Heart right ventricle (tissue), 16 donors: ENCODE data around the gene PLEK2. TPM values are rescaled to one million over a fixed set of nuclear protein-coding genes. Genes with fewer than 3 reads are reported as not detected.
"Not testable (repeated sequence)": the region's sequence is repeated elsewhere in the genome, so short reads cannot be mapped to it uniquely, and the experiment has no call there.

Experiments
- ATAC-seq, 8 donors: fragments of 200-7000 bp; cut with Tn5 transposase; one replicate each; pipeline ENCODE4 v1.9.1; 2020; ENCODE audit warnings: mild to moderate bottlenecking in 8 of 8, moderate library complexity in 8 of 8, moderate number of reproducible peaks in 1 of 8
- DNase-seq, 2 donors: peaks; one replicate each; pipeline ENCODE4 v3.0.0-alpha.2; 2020
- H3K27ac ChIP-seq, 10 donors: fragments of 200-600 bp; sonication (generic) in 2 of 10; one replicate each; pipeline versions ENCODE4 v1.5.0 to v1.8.0; 2020 to 2022; ENCODE audit warnings: mild to moderate bottlenecking in 3 of 10
- H3K27me3 ChIP-seq, 7 donors: fragments of 200-600 bp; one replicate each; pipeline ENCODE4 v1.8.0; 2021 to 2022; ENCODE audit warnings: mild to moderate bottlenecking in 2 of 7
- H3K36me3 ChIP-seq, 9 donors: fragments of 200-600 bp; sonication (generic) in 1 of 9; one replicate each; pipeline versions ENCODE4 v1.5.0 to v1.8.0; 2020 to 2022; ENCODE audit warnings: mild to moderate bottlenecking in 2 of 9
- H3K4me1 ChIP-seq, 9 donors: fragments of 200-600 bp; sonication (generic) in 1 of 9; one replicate each; pipeline versions ENCODE4 v1.5.0 to v1.8.0; 2020 to 2022; ENCODE audit warnings: mild to moderate bottlenecking in 4 of 9
- H3K4me3 ChIP-seq, 10 donors: fragments of 200-600 bp; sonication (generic) in 2 of 10; one replicate each; pipeline versions ENCODE4 v1.5.0 to v1.8.0; 2020 to 2022; ENCODE audit warnings: mild to moderate bottlenecking in 7 of 10, moderate library complexity in 2 of 10
- H3K9me3 ChIP-seq, 11 donors: fragments of 200-600 bp in 10 of 11; sonication (generic) in 2 of 11; one replicate each; pipeline versions ENCODE4 v1.5.0 to v1.8.0; 2013 to 2022; ENCODE audit warnings: mild to moderate bottlenecking in 2 of 11, control low read depth in 1 of 11, moderate library complexity in 1 of 11
- WGBS, 2 donors: extraction: QIAGEN DNeasy Blood & Tissue Kit; methylation state at CpG; one replicate each; pipeline ENCODE4 v1.1.7; 2013; ENCODE audit warnings: inconsistent platforms in 1 of 2; 5-methylcytosine and 5-hydroxymethylcytosine counted together
- intact Hi-C, 10 donors: fragments of 100-400 bp; cut with DNase I; formaldehyde crosslinking; loops; one replicate each; pipeline versions ENCODE4 v1.11.1 to v1.14.2; 2022
- microRNA-seq, 2 donors: library from miRNA; unstranded; fragments of <30 nt; microRNA quantifications; one replicate each; pipeline ENCODE4 v1.2.0, GENCODE V29; 2021
- polyA plus RNA-seq, 2 donors: library from polyadenylated mRNA; stranded (reverse); fragments of 200-250 nt; gene quantifications; one replicate each; pipeline ENCODE4 v1.2.3, GENCODE V29; 2013
- total RNA-seq, 10 donors: library from RNA; stranded (reverse); fragmentation: NEBNext Ultra II Directional in 3 of 10; extraction: Animal tissue kit (Norgen Biotek cat#: 25700) in 3 of 10; gene quantifications; one replicate each; pipeline versions ENCODE4 v1.2.1 to v1.2.4, GENCODE V29; 2021 to 2023
- TF ChIP-seq, protein P1 (sequence below), 9 donors: fragments of 200-600 bp; sonication (generic) in 2 of 9; IDR thresholded peaks; one replicate each; pipeline versions ENCODE4 v1.5.0 to v1.8.0; 2021 to 2022; ENCODE audit warnings: antibody characterized with exemption in 9 of 9, mild to moderate bottlenecking in 5 of 9, moderate library complexity in 1 of 9
- donor health status: Arrhythmogenic right ventricular cardiomyopathy.
- donor health status: ischemic (EF 13 %, LVEDD 7.1; RV severe dilation, severe dysfunction).
- donor health status: healthy with polysubstance abuse.
- donor health status: DM: no; HTN: yes; CAD: no.
- donor health status: DM: no; HTN: no; CAD: no.
- donor health status: ischemic (EF 25% LVEDD 6.9; RV normal size, moderate dysfunction).
- donor health status: ischemic (EF 25% LVEDD 5.7; RV mildly dilated, moderate dysfunction).
- donor health status: healthy.
- donor health status: DM: yes; HTN: yes; CAD: no.
- donor health status: Ischemic cardiomyopathy.
- donor health status: ischemic (EF 35%, LVEDD 5.7; RV mildly dilated, moderate dysfunction).
- donor health status: nonischemic (EF 11% LVEDD 7.7; RV severe dilation, severe dysfunction).
- donor health status: DM: yes; HTN: yes; CAD: no.
- donor health status: PGD.
- donor health status: ischemic (EF 29% LVEDD 5.4; RV normal size, mild dysfunction).
- donor health status: nonischemic (EF 23%, LVEDD 6.1; RV moderate dilation, normal function).

PLEK2 gene
- total and polyA plus RNA-seq, 12 donors, result 0.36 to 1.1 (median 0.61) TPM; not detected in 5

DNA sequence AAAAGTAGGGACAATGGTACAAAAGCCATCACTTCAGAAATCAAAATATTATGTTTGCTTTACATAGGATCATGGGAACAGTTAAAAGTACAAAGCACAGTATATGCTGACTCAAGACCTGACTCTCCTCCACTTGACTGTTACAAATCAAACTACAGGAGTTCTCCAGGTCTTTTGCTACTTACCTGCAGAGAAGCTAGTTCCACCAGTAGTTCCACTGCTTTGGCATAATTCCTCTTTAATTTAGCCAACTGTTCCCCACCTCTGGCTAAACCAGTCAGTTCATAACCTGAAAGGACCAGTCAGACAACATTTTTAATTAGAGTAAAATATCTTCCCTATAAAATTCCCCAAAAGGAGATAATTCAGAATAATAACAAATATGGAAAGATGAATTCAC lies 66.4 kb downstream of the PLEK2 start:
- Histone ChIP-seq H3K4me1 (no peaks in the 10 kb centered on the region), H3K9me3 (no peaks in the 10 kb centered on the region), H3K4me3 (no peak overlapping the region), H3K27ac (no peak overlapping the region), H3K36me3 (peaks cover 4 to 93% (median 78%) of the 10 kb centered on the region in 9 donors), H3K27me3 (no peaks in the 10 kb centered on the region)
- intact Hi-C loops, result no loop called here
- no peak for ATAC-seq
- DNase-seq, result no peak
- TF ChIP-seq, protein P1, sequence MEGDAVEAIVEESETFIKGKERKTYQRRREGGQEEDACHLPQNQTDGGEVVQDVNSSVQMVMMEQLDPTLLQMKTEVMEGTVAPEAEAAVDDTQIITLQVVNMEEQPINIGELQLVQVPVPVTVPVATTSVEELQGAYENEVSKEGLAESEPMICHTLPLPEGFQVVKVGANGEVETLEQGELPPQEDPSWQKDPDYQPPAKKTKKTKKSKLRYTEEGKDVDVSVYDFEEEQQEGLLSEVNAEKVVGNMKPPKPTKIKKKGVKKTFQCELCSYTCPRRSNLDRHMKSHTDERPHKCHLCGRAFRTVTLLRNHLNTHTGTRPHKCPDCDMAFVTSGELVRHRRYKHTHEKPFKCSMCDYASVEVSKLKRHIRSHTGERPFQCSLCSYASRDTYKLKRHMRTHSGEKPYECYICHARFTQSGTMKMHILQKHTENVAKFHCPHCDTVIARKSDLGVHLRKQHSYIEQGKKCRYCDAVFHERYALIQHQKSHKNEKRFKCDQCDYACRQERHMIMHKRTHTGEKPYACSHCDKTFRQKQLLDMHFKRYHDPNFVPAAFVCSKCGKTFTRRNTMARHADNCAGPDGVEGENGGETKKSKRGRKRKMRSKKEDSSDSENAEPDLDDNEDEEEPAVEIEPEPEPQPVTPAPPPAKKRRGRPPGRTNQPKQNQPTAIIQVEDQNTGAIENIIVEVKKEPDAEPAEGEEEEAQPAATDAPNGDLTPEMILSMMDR (IDR thresholded peaks at IDR 0.05), result no peak

DNA sequence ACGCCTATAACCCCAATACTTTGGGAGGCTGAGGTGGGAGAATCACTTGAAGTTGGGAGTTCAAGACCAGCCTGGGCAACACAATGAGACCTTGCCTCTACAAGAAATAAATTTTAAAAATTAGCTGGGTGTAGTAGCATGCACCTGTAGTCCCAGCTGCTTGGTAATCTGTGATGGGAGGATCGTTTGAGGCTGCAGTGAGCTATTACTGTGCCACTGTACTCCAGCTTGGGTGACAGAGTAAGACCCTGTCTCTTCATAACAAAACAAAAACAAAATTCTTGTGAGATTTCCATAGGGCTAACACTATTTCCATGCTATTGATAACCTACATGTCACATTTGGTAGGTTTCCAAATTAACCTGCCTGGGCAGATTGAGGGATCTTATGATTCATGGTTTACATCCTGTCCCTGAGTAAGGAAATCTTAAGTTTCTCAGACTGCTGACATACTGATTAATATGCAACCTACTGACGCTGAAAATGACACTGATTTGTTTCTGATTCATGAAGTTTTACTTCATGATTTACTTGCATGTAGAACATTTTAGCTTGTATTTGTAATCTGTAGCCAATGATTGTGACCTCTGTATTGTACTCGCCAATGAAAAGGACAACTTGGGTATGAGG lies 68.2 kb downstream of the PLEK2 start:
- Histone ChIP-seq H3K27ac (no peak overlapping the region), H3K4me3 (no peak overlapping the region), H3K36me3 (peaks cover 4 to 93% (median 64%) of the 10 kb centered on the region in 9 donors), H3K9me3 (no peaks in the 10 kb centered on the region), H3K27me3 (no peaks in the 10 kb centered on the region), H3K4me1 (no peaks in the 10 kb centered on the region)
- TF ChIP-seq, protein P1 (IDR thresholded peaks at IDR 0.05), result no peak
- no peak for ATAC-seq
- intact Hi-C loops, result no loop called here
- DNase-seq, result no peak
- 87 to 92% methylated on average over 4 of the region's 4 CpGs for WGBS, 2 donors

DNA sequence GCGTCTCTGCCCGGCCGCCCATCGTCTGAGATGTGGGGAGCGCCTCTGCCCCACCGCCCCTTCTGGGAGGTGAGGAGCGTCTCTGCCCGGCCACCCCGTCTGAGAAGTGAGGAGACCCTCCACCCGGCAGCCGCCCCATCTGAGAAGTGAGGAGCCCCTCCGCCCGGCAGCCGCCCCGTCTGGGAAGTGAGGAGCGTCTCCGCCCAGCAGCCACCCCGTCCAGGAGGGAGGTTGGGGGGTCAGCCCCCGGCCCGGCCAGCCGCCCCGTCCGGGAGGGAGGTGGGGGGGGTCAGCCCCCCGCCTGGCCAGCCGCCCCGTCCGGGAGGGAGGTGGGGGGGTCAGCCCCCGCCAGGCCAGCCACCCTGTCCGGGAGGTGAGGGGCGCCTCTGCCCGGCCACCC lies 70.7 kb downstream of the PLEK2 start:
- not testable (repeated sequence) for DNase-seq

More for the DNA sequence above, 70.7 kb downstream of the PLEK2 start:
- H3K4me1 ChIP-seq, ATAC-seq, H3K9me3 ChIP-seq, H3K27ac ChIP-seq, H3K27me3 ChIP-seq, H3K4me3 ChIP-seq, intact Hi-C loops: not testable (repeated sequence)
- 97 to 100% methylated on average over 23 to 31 of the region's 31 CpGs for WGBS, 2 donors
- peaks cover 0 to 93% (median 64%) of the 10 kb centered on the region in 9 donors for H3K36me3 ChIP-seq

Small RNA genes within 50 kb of the gene (microRNA-seq; reads per million reads assigned to microRNA genes)
- 0 reads per million in 2 donors for gene MIR5694

Other genes starting within 250 kb of the PLEK2 start
- gene GARIN2, start 222.7 kb downstream of the PLEK2 start, total RNA-seq, result under 1 TPM in 1 of 10 donors, not detected in 9; 0.19 TPM
- gene GARIN2, start 222.7 kb downstream of the PLEK2 start, polyA plus RNA-seq, result not detected
- gene PALS1, start 170.7 kb downstream of the PLEK2 start, total RNA-seq, result 10 to 100 TPM; 11.6 to 19.9 (median 15.0) TPM
- 1 to 10 TPM; 4.0 to 4.4 TPM for gene PALS1, start 170.7 kb downstream of the PLEK2 start, polyA plus RNA-seq
- gene ATP6V1D, start 52.4 kb downstream of the PLEK2 start, total RNA-seq, result 100 to 1,000 TPM; 118 to 193 (median 175) TPM
- gene ATP6V1D, start 52.4 kb downstream of the PLEK2 start, polyA plus RNA-seq, result 100 to 1,000 TPM in 1 of 2 donors, 10 to 100 TPM in 1; 64.3 to 117 TPM
- gene EIF2S1, start 51.8 kb downstream of the PLEK2 start, total RNA-seq, result 100 to 1,000 TPM in 2 of 10 donors, 10 to 100 TPM in 8; 82.3 to 118 (median 94.3) TPM
- 100 to 1,000 TPM in 1 of 2 donors, 10 to 100 TPM in 1; 18.7 to 110 TPM for gene EIF2S1, start 51.8 kb downstream of the PLEK2 start, polyA plus RNA-seq
- 1 to 10 TPM in 9 of 10 donors, under 1 TPM in 1; 1.00 to 5.9 (median 1.7) TPM for gene TMEM229B, start 76.6 kb upstream of the PLEK2 start, total RNA-seq
- under 1 TPM; 0.51 to 0.68 TPM for gene TMEM229B, start 76.6 kb upstream of the PLEK2 start, polyA plus RNA-seq
- 1 to 10 TPM; 1.7 to 7.8 (median 3.7) TPM for gene PLEKHH1, start 121.1 kb upstream of the PLEK2 start, total RNA-seq
- 10 to 100 TPM in 1 of 2 donors, 1 to 10 TPM in 1; 2.3 to 14.8 TPM for gene PLEKHH1, start 121.1 kb upstream of the PLEK2 start, polyA plus RNA-seq
- gene PIGH, start 188.1 kb upstream of the PLEK2 start, total RNA-seq, result 10 to 100 TPM in 6 of 10 donors, 1 to 10 TPM in 4; 9.0 to 16.8 (median 10.2) TPM
- 10 to 100 TPM; 18.1 to 23.3 TPM for gene PIGH, start 188.1 kb upstream of the PLEK2 start, polyA plus RNA-seq
- gene ARG2, start 207.8 kb upstream of the PLEK2 start, total RNA-seq, result 10 to 100 TPM in 1 of 10 donors, 1 to 10 TPM in 7, under 1 TPM in 2; 0.69 to 11.6 (median 1.5) TPM
- 10 to 100 TPM in 1 of 2 donors, under 1 TPM in 1; 0.22 to 42.4 TPM for gene ARG2, start 207.8 kb upstream of the PLEK2 start, polyA plus RNA-seq